Smooth muscle cell (in vitro differentiated cells): ENCODE results near the gene AMH. TPM values are rescaled to one million over a fixed set of nuclear protein-coding genes. Genes with fewer than 3 reads are reported as not detected.

Source experiments
- DNase-seq: peaks from one replicate; lab custom pipeline; 2025; ENCODE audit not compliant: unreplicated experiment; lab: John Stamatoyannopoulos, UW
- H2AFZ ChIP-seq: fragments of 200-600 bp; sonication (generic); 2 replicates; pipeline ENCODE4 v1.6.0; 2016; ENCODE audit warnings: antibody characterized with exemption, low read depth, mild to moderate bottlenecking
- H3F3A ChIP-seq: fragments of 200-600 bp; sonication (generic); 2 replicates; pipeline ENCODE4 v1.6.0; 2017; ENCODE audit warnings: antibody characterized with exemption, low read depth
- H3K27ac ChIP-seq: fragments of 200-600 bp; sonication (generic); 2 replicates; pipeline ENCODE4 v1.5.1; 2016; ENCODE audit warnings: low read depth, mild to moderate bottlenecking
- H3K27me3 ChIP-seq: fragments of 200-600 bp; sonication (generic); 2 replicates; pipeline ENCODE4 v1.6.1; 2016; ENCODE audit warnings: low read depth, mild to moderate bottlenecking
- H3K36me3 ChIP-seq: fragments of 200-600 bp; sonication (generic); 2 replicates; pipeline ENCODE4 v1.5.1; 2016; ENCODE audit warnings: low read depth
- H3K4me1 ChIP-seq: fragments of 200-600 bp; sonication (generic); 2 replicates; pipeline ENCODE4 v1.5.1; 2016; ENCODE audit warnings: low read depth
- H3K4me2 ChIP-seq: fragments of 200-600 bp; sonication (generic); 2 replicates; pipeline ENCODE4 v1.6.0; 2016; ENCODE audit warnings: mild to moderate bottlenecking
- H3K4me3 ChIP-seq: fragments of 200-600 bp; sonication (generic); 2 replicates; pipeline ENCODE4 v1.5.1; 2016; ENCODE audit warnings: mild to moderate bottlenecking
- H3K79me2 ChIP-seq: fragments of 200-600 bp; sonication (generic); 2 replicates; pipeline ENCODE4 v1.6.0; 2016; ENCODE audit warnings: low read depth, mild to moderate bottlenecking
- H3K9ac ChIP-seq: fragments of 200-600 bp; sonication (generic); 2 replicates; pipeline ENCODE4 v1.6.0; 2016; ENCODE audit warnings: low read depth
- H3K9me3 ChIP-seq: fragments of 200-600 bp; sonication (generic); replicated peaks from 2 replicates; pipeline ENCODE4 v1.5.1; 2016; ENCODE audit warnings: low read depth
- H4K20me1 ChIP-seq: fragments of 200-600 bp; sonication (generic); 2 replicates; pipeline ENCODE4 v1.6.0; 2016; ENCODE audit warnings: low read depth
- WGBS: methylation state at CpG from one replicate; pipeline ENCODE4 v1.1.7; 2016; ENCODE audit warnings: low lambda C conversion rate; 5-methylcytosine and 5-hydroxymethylcytosine counted together
- polyA plus RNA-seq: library from polyadenylated mRNA; unstranded; fragments of >200 nt; fragmentation: Nextera tagmentation; extraction: Ambion mirVana; gene quantifications from 2 replicates; pipeline ENCODE4 v1.2.1, GENCODE V29; 2016
- total RNA-seq: library from RNA; depleted of rRNA; stranded (reverse); fragments of >200 nt; gene quantifications from 2 replicates; pipeline ENCODE4 v1.2.3, GENCODE V29; 2014
- TF ChIP-seq, protein P1 (sequence below): fragments of 200-600 bp; sonication (generic); IDR thresholded peaks from 2 replicates; pipeline ENCODE4 v1.5.1; 2017; ENCODE audit warnings: borderline replicate concordance, mild to moderate bottlenecking, antibody characterized with exemption; ENCODE audit not compliant: insufficient read depth, poor library complexity, severe bottlenecking

The AMH gene
- total and polyA plus RNA-seq, 2 experiments from 2014 or later: 2.9 to 12.6 TPM

DNA sequence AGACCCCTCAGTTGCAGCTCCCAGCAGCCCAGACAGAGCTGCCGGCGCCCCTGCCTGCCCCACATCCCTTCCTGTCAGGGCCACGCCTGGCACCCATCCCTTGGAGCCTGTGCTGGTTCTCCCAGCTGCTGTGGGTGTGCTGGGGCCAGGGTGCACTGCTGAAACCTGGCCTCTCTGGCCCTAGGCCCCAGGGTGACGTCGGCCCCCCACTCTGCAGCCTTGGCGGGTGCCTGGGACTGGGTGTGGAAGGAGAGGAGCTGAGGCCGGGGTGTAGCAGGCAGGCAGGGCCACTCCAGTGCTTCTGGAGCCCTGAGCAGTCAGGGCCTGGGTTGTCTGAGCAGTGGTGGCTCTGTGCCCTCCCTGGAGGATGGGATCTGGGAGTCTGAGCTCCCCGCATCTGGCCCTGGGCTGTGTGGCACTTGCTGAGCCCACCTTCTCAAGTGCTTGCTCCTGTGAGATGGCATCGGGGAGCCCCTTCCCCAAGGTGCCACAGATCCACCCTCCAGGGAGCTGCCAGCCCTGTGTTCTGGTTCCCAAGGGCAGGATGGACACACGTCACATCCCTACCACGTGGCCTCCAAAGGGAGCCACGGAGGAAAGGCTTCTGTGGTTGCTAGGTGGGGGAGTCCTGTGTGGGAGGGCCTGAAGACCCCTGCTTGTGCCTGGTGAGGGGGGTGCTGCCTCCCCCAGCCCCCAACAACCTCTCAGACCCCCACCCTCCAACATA is 18.2 kb upstream of the AMH start:
- WGBS: 95% methylated on average over 12 of the region's 12 CpGs
- H3K79me2 ChIP-seq: peaks cover 30% of the 10 kb centered on the region
- no peak overlapping the region for H2AFZ ChIP-seq
- H3K4me3 ChIP-seq: no peak overlapping the region
- no peak overlapping the region for H3K27ac ChIP-seq
- peaks cover 25% of the 10 kb centered on the region for H4K20me1 ChIP-seq
- no peaks in the 10 kb centered on the region for H3K27me3 ChIP-seq
- no peaks in the 10 kb centered on the region for H3K9me3 ChIP-seq
- H3F3A ChIP-seq: peaks cover 6% of the 10 kb centered on the region
- no peaks in the 10 kb centered on the region for H3K36me3 ChIP-seq
- no peak for DNase-seq
- no peak overlapping the region for H3K4me2 ChIP-seq
- TF ChIP-seq, protein P1, sequence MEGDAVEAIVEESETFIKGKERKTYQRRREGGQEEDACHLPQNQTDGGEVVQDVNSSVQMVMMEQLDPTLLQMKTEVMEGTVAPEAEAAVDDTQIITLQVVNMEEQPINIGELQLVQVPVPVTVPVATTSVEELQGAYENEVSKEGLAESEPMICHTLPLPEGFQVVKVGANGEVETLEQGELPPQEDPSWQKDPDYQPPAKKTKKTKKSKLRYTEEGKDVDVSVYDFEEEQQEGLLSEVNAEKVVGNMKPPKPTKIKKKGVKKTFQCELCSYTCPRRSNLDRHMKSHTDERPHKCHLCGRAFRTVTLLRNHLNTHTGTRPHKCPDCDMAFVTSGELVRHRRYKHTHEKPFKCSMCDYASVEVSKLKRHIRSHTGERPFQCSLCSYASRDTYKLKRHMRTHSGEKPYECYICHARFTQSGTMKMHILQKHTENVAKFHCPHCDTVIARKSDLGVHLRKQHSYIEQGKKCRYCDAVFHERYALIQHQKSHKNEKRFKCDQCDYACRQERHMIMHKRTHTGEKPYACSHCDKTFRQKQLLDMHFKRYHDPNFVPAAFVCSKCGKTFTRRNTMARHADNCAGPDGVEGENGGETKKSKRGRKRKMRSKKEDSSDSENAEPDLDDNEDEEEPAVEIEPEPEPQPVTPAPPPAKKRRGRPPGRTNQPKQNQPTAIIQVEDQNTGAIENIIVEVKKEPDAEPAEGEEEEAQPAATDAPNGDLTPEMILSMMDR: no peak
- H3K9ac ChIP-seq: no peak overlapping the region
- H3K4me1 ChIP-seq: peaks cover 10% of the 10 kb centered on the region

DNA sequence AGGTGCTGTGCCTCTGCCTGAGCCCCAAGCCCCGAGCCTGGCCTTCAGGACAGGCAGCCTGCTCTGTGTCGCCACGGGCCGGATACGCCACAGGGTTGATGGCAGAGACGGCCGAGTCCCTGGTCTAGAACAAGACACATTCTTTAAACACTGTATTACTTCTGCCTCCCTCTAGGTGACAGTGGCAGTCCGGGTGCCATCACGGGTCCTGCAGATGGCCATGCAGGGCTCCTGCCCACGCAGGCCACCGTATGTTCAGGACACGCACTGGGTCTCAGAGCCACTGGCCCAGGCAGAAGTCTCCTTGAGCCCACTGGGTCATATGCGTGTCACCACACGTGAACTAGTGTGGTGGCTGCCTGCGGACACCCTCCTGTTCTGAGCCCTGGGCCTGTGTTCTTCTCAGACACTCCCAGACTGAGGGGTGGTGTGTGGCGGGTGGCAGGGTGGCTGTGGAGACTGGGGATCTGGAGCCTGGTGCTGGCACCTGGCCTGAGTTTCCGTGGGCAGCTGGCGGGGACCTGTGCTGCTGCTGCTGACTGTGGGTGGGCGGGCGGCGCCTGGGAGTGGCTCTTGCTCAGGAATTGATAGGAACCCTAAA is 17.4 kb upstream of the AMH start:
- Histone ChIP-seq H3K4me1 (peaks cover 10% of the 10 kb centered on the region), H3K4me2 (no peak overlapping the region), H3K27me3 (no peaks in the 10 kb centered on the region), H4K20me1 (peaks cover 25% of the 10 kb centered on the region), H3K36me3 (no peaks in the 10 kb centered on the region), H3F3A (peaks cover 6% of the 10 kb centered on the region), H3K9ac (no peak overlapping the region), H3K9me3 (no peaks in the 10 kb centered on the region), H3K4me3 (no peak overlapping the region), H3K27ac (no peak overlapping the region), H2AFZ (no peak overlapping the region), H3K79me2 (peaks cover 31% of the 10 kb centered on the region)
- TF ChIP-seq, protein P1: peak; percentile 8
- 90% methylated on average over 20 of the region's 21 CpGs for WGBS
- no peak for DNase-seq

GRCh38 chr19:2232286-2233151 is 16.6 kb upstream of the AMH start:
- peaks cover 11% of the 10 kb centered on the region for H3F3A ChIP-seq
- H2AFZ ChIP-seq: no peak overlapping the region
- peaks cover 26% of the 10 kb centered on the region for H4K20me1 ChIP-seq
- no peak overlapping the region for H3K9ac ChIP-seq
- no peak for DNase-seq
- no peak overlapping the region for H3K4me3 ChIP-seq
- H3K9me3 ChIP-seq: no peaks in the 10 kb centered on the region
- 93% methylated on average over 29 of the region's 30 CpGs for WGBS
- TF ChIP-seq, protein P1: no peak
- H3K4me2 ChIP-seq: no peak overlapping the region
- peaks cover 10% of the 10 kb centered on the region for H3K4me1 ChIP-seq
- H3K36me3 ChIP-seq: no peaks in the 10 kb centered on the region
- H3K27ac ChIP-seq: no peak overlapping the region
- H3K27me3 ChIP-seq: no peaks in the 10 kb centered on the region
- peaks cover 38% of the 10 kb centered on the region for H3K79me2 ChIP-seq
